ENCODE results near the gene RELN. TPM values are rescaled to one million over a fixed set of nuclear protein-coding genes. Genes with fewer than 3 reads are reported as not detected.

The RELN gene
- total and polyA plus RNA-seq, 11 donors = 0.16 to 3.5 (median 1.3) TPM

- 63 to 70% (median 65%) methylated on average over 8 of the region's 8 CpGs for WGBS, 4 donors
- intact Hi-C loops (cut with DNase I) = loop anchor here in 2 of 10 donors (10.0 kb wide), 2 partner anchors 245 to 625 kb away; partner anchors contain the start of gene PMPCB (in 1 of the 2)
- Histone ChIP-seq H3K4me3 (no peak overlapping the region), H3K4me1 (peaks cover 0 to 19% (median 0%) of the 10 kb centered on the region in 12 donors), H3K27me3 (no peaks in the 10 kb centered on the region), H3K9me3 (no peaks in the 10 kb centered on the region), H3K36me3 (no peaks in the 10 kb centered on the region), H3K27ac (peak overlapping the region in 6 of 12 donors; percentile 27 to 63 (median 44))
- TF ChIP-seq CTCF (IDR thresholded peaks at IDR 0.05) = no peak
- no peak for TF ChIP-seq POLR2A (IDR thresholded peaks at IDR 0.05)
- DNase-seq = no peak
- peak; percentile 13 to 48 (median 29) for ATAC-seq
Observed at GRCh38 chr7:103539875-103540274, 449.6 kb downstream of the RELN start.

- 56 to 72% (median 67%) methylated on average over 11 of the region's 11 CpGs for WGBS, 4 donors
- Histone ChIP-seq H3K27me3 (no peaks in the 10 kb centered on the region), H3K4me1 (peaks cover 0 to 19% (median 0%) of the 10 kb centered on the region in 12 donors), H3K9me3 (no peaks in the 10 kb centered on the region), H3K36me3 (no peaks in the 10 kb centered on the region), H3K4me3 (no peak overlapping the region), H3K27ac (no peak overlapping the region)
- no peak for DNase-seq
- TF ChIP-seq CTCF (IDR thresholded peaks at IDR 0.05) = no peak
- no peak for TF ChIP-seq POLR2A (IDR thresholded peaks at IDR 0.05)
- ATAC-seq = peak in 2 of 4 donors; percentile 24 to 43
- intact Hi-C loops (cut with DNase I) = loop anchor here in 2 of 10 donors (10.0 kb wide), 2 partner anchors 244 to 626 kb away; partner anchors contain the start of gene PMPCB (in 1 of the 2)
Observed at GRCh38 chr7:103538964-103539709, 450.3 kb downstream of the RELN start.

GRCh38 chr7:103533761-103534160 lies 455.7 kb downstream of the RELN start:
- intact Hi-C loops (cut with DNase I) = loop anchor here in 2 of 10 donors (10.0 kb wide), 2 partner anchors 239 to 631 kb away; partner anchors contain the start of gene PMPCB (in 1 of the 2)
- DNase-seq (no peak), ATAC-seq (no peak)
- no peaks in the 10 kb centered on the region for H3K36me3 ChIP-seq
- H3K4me1 ChIP-seq = no peaks in the 10 kb centered on the region
- no peaks in the 10 kb centered on the region for H3K27me3 ChIP-seq
- 78 to 83% (median 81%) methylated on average over 4 of the region's 4 CpGs for WGBS, 4 donors
- H3K9me3 ChIP-seq = no peaks in the 10 kb centered on the region
- H3K4me3 ChIP-seq = no peak overlapping the region
- no peak for TF ChIP-seq CTCF (IDR thresholded peaks at IDR 0.05)
- no peak for TF ChIP-seq POLR2A (IDR thresholded peaks at IDR 0.05)
- no peak overlapping the region for H3K27ac ChIP-seq

GRCh38 chr7:103532955-103533354 lies 456.5 kb downstream of the RELN start:
- H3K9me3 ChIP-seq = no peaks in the 10 kb centered on the region
- H3K4me1 ChIP-seq = no peaks in the 10 kb centered on the region
- ATAC-seq (peak; percentile 88 to 92 (median 90)), DNase-seq (no peak)
- H3K36me3 ChIP-seq = no peaks in the 10 kb centered on the region
- WGBS, 4 donors = 59 to 65% (median 63%) methylated on average over 5 of the region's 5 CpGs
- intact Hi-C loops (cut with DNase I) = loop anchor here in 2 of 10 donors (10.0 kb wide), 2 partner anchors 238 to 632 kb away; partner anchors contain the start of gene PMPCB (in 1 of the 2)
- H3K4me3 ChIP-seq = no peak overlapping the region
- no peak overlapping the region for H3K27ac ChIP-seq
- TF ChIP-seq POLR2A (IDR thresholded peaks at IDR 0.05) (no peak), CTCF (IDR thresholded peaks at IDR 0.05) (no peak)
- no peaks in the 10 kb centered on the region for H3K27me3 ChIP-seq

Data from heart left ventricle (tissue), 16 donors.